ENCODE results near the gene TGFB2. TPM values are rescaled to one million over a fixed set of nuclear protein-coding genes. Genes with fewer than 3 reads are reported as not detected.

The TGFB2 gene
- total RNA-seq, 2 experiments from 2014 or later: 0.03 to 0.11 TPM

DNA sequence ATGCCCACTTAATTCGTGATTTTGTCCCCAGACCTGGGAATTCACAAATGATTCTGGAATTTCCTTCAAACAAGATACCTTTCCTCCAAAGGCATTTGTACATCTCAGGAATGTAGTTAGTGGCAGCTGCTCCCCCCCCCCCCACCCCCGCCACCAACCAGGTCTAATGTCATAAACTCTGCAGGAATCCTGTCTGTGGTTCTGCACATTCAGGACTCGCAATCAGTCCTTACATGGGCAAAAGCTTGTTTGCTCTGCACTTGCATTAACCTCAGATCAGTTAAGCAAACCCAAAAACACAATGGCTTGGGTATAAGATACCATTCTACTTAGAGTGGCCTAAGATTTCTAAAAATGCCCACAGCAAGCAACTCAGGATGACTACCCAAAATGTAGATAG lies 143.8 kb downstream of the TGFB2 start:
- Histone ChIP-seq H3K27ac (ENCODE audit: low read depth, low read length, poor library complexity, severe bottlenecking) (no peak overlapping the region), H3K79me2 (ENCODE audit: insufficient read depth, low read depth, low read length) (no peaks in the 10 kb centered on the region), H3K9me2 (ENCODE audit: insufficient read depth, low read length) (no peaks in the 10 kb centered on the region), H4K20me1 (ENCODE audit: insufficient read depth, low read length) (no peaks in the 10 kb centered on the region), H3K36me3 (ENCODE audit: insufficient read depth, low read length) (no peaks in the 10 kb centered on the region), H2AFZ (ENCODE audit: low read length) (no peak overlapping the region), H3K4me2 (ENCODE audit: low read length) (no peak overlapping the region), H3K4me3 (ENCODE audit: low read depth, low read length, poor library complexity, severe bottlenecking) (no peak overlapping the region), H3K9me3 (ENCODE audit: low read length) (no peaks in the 10 kb centered on the region), H3K4me1 (ENCODE audit: insufficient read depth, low read length, poor library complexity, severe bottlenecking) (no peaks in the 10 kb centered on the region)
- no TSS peak for BruUV-seq (replicated peaks)
- no peak for DNase-seq (ENCODE audit: low spot score)
- no peak for TF ChIP-seq EZH2phosphoT487 (IDR thresholded peaks at IDR 0.05; ENCODE audit: borderline replicate concordance, low read depth, low read length)
- TF ChIP-seq, protein P1, sequence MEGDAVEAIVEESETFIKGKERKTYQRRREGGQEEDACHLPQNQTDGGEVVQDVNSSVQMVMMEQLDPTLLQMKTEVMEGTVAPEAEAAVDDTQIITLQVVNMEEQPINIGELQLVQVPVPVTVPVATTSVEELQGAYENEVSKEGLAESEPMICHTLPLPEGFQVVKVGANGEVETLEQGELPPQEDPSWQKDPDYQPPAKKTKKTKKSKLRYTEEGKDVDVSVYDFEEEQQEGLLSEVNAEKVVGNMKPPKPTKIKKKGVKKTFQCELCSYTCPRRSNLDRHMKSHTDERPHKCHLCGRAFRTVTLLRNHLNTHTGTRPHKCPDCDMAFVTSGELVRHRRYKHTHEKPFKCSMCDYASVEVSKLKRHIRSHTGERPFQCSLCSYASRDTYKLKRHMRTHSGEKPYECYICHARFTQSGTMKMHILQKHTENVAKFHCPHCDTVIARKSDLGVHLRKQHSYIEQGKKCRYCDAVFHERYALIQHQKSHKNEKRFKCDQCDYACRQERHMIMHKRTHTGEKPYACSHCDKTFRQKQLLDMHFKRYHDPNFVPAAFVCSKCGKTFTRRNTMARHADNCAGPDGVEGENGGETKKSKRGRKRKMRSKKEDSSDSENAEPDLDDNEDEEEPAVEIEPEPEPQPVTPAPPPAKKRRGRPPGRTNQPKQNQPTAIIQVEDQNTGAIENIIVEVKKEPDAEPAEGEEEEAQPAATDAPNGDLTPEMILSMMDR (conservative IDR thresholded peaks at IDR 0.05; ENCODE audit: low read length): no peak
- intact Hi-C loops (cut with micrococcal nuclease; ENCODE audit: unreplicated experiment): no loop called here
- CTCF ChIA-PET (ENCODE audit: unreplicated experiment): no interaction called here
- POLR2A ChIA-PET: interaction anchor here (1.0 kb wide), 1 partner anchor 1795 kb away, joined by 3 read pairs; no protein-coding TSS in a partner anchor

DNA sequence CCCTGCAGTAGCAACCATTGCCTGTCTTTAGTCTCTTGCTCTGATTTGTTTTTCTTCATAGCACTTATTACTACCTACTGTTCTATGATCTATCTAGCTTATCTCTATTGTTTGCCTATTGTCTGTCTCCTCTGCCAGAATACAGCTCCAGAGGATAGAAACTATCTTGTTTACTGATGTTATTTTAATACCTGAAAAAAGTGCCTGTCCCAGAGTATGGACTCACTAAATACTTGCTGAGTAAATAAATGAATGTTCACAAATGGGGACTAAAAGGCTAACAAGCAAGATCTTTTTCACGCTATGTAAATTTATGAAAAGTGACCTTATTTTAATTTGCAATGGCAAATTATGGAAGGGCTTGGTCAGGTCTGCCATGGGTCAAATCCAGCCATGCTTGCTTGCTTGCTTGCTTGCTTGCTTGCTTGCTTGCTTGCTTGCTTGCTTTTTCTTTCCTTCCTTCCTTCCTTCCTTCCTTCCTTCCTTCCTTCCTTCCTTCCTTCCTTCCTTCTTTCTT lies 145.3 kb downstream of the TGFB2 start:
- ChIA-PET CTCF (ENCODE audit: unreplicated experiment) (no interaction called here), POLR2A (interaction anchor here (0.5 kb wide), 1 partner anchor 851 kb away, joined by 3 read pairs; no protein-coding TSS in a partner anchor)
- H3K9me3 ChIP-seq (ENCODE audit: low read length): no peaks in the 10 kb centered on the region
- no peaks in the 10 kb centered on the region for H3K79me2 ChIP-seq (ENCODE audit: insufficient read depth, low read depth, low read length)
- intact Hi-C loops (cut with micrococcal nuclease; ENCODE audit: unreplicated experiment): no loop called here
- no peak overlapping the region for H3K4me3 ChIP-seq (ENCODE audit: low read depth, low read length, poor library complexity, severe bottlenecking)
- no peak overlapping the region for H2AFZ ChIP-seq (ENCODE audit: low read length)
- TF ChIP-seq EZH2phosphoT487 (IDR thresholded peaks at IDR 0.05; ENCODE audit: borderline replicate concordance, low read depth, low read length): no peak
- TF ChIP-seq, protein P1 (conservative IDR thresholded peaks at IDR 0.05; ENCODE audit: low read length): no peak
- H4K20me1 ChIP-seq (ENCODE audit: insufficient read depth, low read length): no peaks in the 10 kb centered on the region
- no peaks in the 10 kb centered on the region for H3K4me1 ChIP-seq (ENCODE audit: insufficient read depth, low read length, poor library complexity, severe bottlenecking)
- H3K27ac ChIP-seq (ENCODE audit: low read depth, low read length, poor library complexity, severe bottlenecking): no peak overlapping the region
- no peaks in the 10 kb centered on the region for H3K9me2 ChIP-seq (ENCODE audit: insufficient read depth, low read length)
- BruUV-seq (replicated peaks): no TSS peak
- DNase-seq (ENCODE audit: low spot score): no peak
- H3K4me2 ChIP-seq (ENCODE audit: low read length): no peak overlapping the region
- H3K36me3 ChIP-seq (ENCODE audit: insufficient read depth, low read length): no peaks in the 10 kb centered on the region

DNA sequence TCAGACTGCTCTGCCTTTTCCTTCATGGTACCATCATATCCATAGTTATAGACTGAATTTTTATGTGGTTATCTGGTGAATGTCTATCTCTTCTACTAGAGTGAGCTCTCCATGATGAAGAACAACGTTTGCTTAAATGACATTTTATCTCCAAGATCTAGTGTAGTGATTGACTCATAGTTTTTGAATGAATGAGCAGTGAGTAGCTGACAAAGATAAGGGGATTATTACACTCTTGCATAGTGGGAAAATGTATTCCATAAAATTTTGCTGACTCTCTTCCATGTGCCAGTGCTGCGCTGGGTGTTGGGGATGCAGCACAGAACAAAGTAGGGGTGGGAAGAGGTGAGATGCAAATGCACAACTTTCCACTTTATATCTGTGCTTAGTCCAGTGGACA lies 147.7 kb downstream of the TGFB2 start:
- BruUV-seq (replicated peaks): no TSS peak
- no peak overlapping the region for H2AFZ ChIP-seq (ENCODE audit: low read length)
- H4K20me1 ChIP-seq (ENCODE audit: insufficient read depth, low read length): no peaks in the 10 kb centered on the region
- no peak for DNase-seq (ENCODE audit: low spot score)
- H3K4me2 ChIP-seq (ENCODE audit: low read length): no peak overlapping the region
- H3K9me2 ChIP-seq (ENCODE audit: insufficient read depth, low read length): no peaks in the 10 kb centered on the region
- no peaks in the 10 kb centered on the region for H3K4me1 ChIP-seq (ENCODE audit: insufficient read depth, low read length, poor library complexity, severe bottlenecking)
- H3K9me3 ChIP-seq (ENCODE audit: low read length): no peaks in the 10 kb centered on the region
- H3K36me3 ChIP-seq (ENCODE audit: insufficient read depth, low read length): no peaks in the 10 kb centered on the region
- intact Hi-C loops (cut with micrococcal nuclease; ENCODE audit: unreplicated experiment): no loop called here
- H3K27ac ChIP-seq (ENCODE audit: low read depth, low read length, poor library complexity, severe bottlenecking): no peak overlapping the region
- TF ChIP-seq, protein P1 (conservative IDR thresholded peaks at IDR 0.05; ENCODE audit: low read length): no peak
- TF ChIP-seq EZH2phosphoT487 (IDR thresholded peaks at IDR 0.05; ENCODE audit: borderline replicate concordance, low read depth, low read length): no peak
- ChIA-PET POLR2A (interaction anchor here (0.6 kb wide), 1 partner anchor 15 kb away, joined by 3 read pairs; no protein-coding TSS in a partner anchor), CTCF (ENCODE audit: unreplicated experiment) (no interaction called here)
- H3K79me2 ChIP-seq (ENCODE audit: insufficient read depth, low read depth, low read length): no peaks in the 10 kb centered on the region
- H3K4me3 ChIP-seq (ENCODE audit: low read depth, low read length, poor library complexity, severe bottlenecking): no peak overlapping the region
